HepG2 (cell line): Measurements from ENCODE around the gene BCL2. TPM values are rescaled to one million over a fixed set of nuclear protein-coding genes. Genes with fewer than 3 reads are reported as not detected.
A peak's percentile ranks its signal among the peaks of the same experiment; 100 is the strongest.

Source experiments
- ATAC-seq: fragments of 200-7000 bp; cut with Tn5 transposase; 3 replicates; pipeline ENCODE4 v1.9.1; 2020; ENCODE audit warnings: mild to moderate bottlenecking, moderate library complexity
- BruUV-seq: library from RNA; stranded (reverse); fragments of 400-500 nt; replicated peaks from 2 replicates; lab custom pipeline; 2021; lab: Mats Ljungman, UMichigan
- CTCF ChIA-PET: fragments of 300-600 bp; formaldehyde crosslinking; extraction: SDS; loops from one replicate; lab custom pipeline; 2021; ENCODE audit warnings: low total read pairs, inconsistent platforms, low intra/inter-chr PET ratio; lab: Yijun Ruan, JAX
- POLR2A ChIA-PET: fragments of 350-600 bp; sonication (Branson Sonifier 250); formaldehyde crosslinking; loops from one replicate; lab custom pipeline; 2020; ENCODE audit warnings: antibody characterized with exemption, inconsistent platforms; lab: Yijun Ruan, JAX
- DNase-seq: peaks from one replicate; pipeline ENCODE4 v3.0.0-alpha.2; 2015; ENCODE audit warnings: low spot score
- FAIRE-seq: peaks from 3 replicates; lab custom pipeline; 2011; peaks lifted over from hg19 to GRCh38; lab: Jason Lieb, UNC
- H2AFZ ChIP-seq: one replicate; pipeline ENCODE4 v1.6.1; 2011; ENCODE audit warnings: low read length, inconsistent platforms
- H3K27ac ChIP-seq: fragments of 300-600 bp; 3 replicates; pipeline ENCODE4 v1.8.0; 2011; ENCODE audit warnings: mixed run types, mild to moderate bottlenecking, mixed read lengths, low read length, inconsistent platforms; ENCODE audit not compliant: insufficient read depth; ENCODE audit errors: extremely low read length
- H3K27me3 ChIP-seq, 2 experiments: fragments of 200-600 bp in 1 of 2; 2 replicates in 1 of 2; 3 replicates in 1 of 2; pipeline versions ENCODE4 v1.6.0 to v1.8.0; 2011; ENCODE audit warnings: low read length in 2 of 2, mild to moderate bottlenecking in 2 of 2, moderate library complexity in 2 of 2, inconsistent platforms in 1 of 2; ENCODE audit not compliant: insufficient read depth in 2 of 2, control insufficient read depth in 1 of 2
- H3K36me3 ChIP-seq, 2 experiments: fragments of 200-600 bp in 1 of 2; replicated peaks in 1 of 2; 2 replicates in 1 of 2; 3 replicates in 1 of 2; pipeline versions ENCODE4 v1.5.1 to v1.8.0; 2011; ENCODE audit warnings: low read length in 2 of 2, inconsistent platforms in 1 of 2; ENCODE audit not compliant: insufficient read depth in 2 of 2, control insufficient read depth in 1 of 2
- H3K4me1 ChIP-seq: 2 replicates; pipeline ENCODE4 v1.5.1; 2012; ENCODE audit warnings: low read length, inconsistent platforms; ENCODE audit not compliant: insufficient read depth
- H3K4me2 ChIP-seq: 2 replicates; pipeline ENCODE4 v1.6.0; 2011; ENCODE audit warnings: low read depth, low read length, inconsistent platforms
- H3K4me3 ChIP-seq, 3 experiments: fragments of 200-600 bp in 1 of 3; sonication (generic), shearing (Covaris generic) in 1 of 3; replicated peaks in 1 of 3; 2 replicates each; pipeline ENCODE4 v1.5.1; 2011 to 2016; ENCODE audit warnings: low read length in 3 of 3, inconsistent platforms in 2 of 3, low read depth in 2 of 3, mild to moderate bottlenecking in 2 of 3, control low read depth in 1 of 3, mixed read lengths in 1 of 3; ENCODE audit not compliant: insufficient read depth in 1 of 3
- H3K79me2 ChIP-seq: one replicate; pipeline ENCODE4 v1.6.1; 2011; ENCODE audit warnings: low read length, inconsistent platforms; ENCODE audit not compliant: insufficient read depth
- H3K9ac ChIP-seq: 2 replicates; pipeline ENCODE4 v1.6.0; 2011; ENCODE audit warnings: mild to moderate bottlenecking, low read depth, low read length, inconsistent platforms; ENCODE audit not compliant: insufficient read depth
- H3K9me3 ChIP-seq: 2 replicates; pipeline ENCODE4 v1.5.1; 2012; ENCODE audit warnings: mild to moderate bottlenecking, low read length
- H4K20me1 ChIP-seq: 2 replicates; pipeline ENCODE4 v1.6.0; 2011; ENCODE audit warnings: inconsistent platforms, mild to moderate bottlenecking, low read length, moderate library complexity; ENCODE audit not compliant: insufficient read depth
- ATF1 ChIP-seq: IDR thresholded peaks from 2 replicates; pipeline ENCODE4 v1.6.1; 2016; ENCODE audit warnings: mild to moderate bottlenecking, control low read depth
- ATF7 ChIP-seq, 2 experiments: fragments of 450-650 bp in 1 of 2; sonication (generic) in 1 of 2; formaldehyde crosslinking in 1 of 2; IDR thresholded peaks; 2 replicates each; pipeline versions ENCODE4 v1.4.0 to v1.6.1; 2016 to 2020; ENCODE audit warnings: antibody characterized with exemption in 1 of 2, mild to moderate bottlenecking in 1 of 2, missing genetic modification reagents in 1 of 2
- CREB1 ChIP-seq, 2 experiments: fragments of 450-650 bp in 1 of 2; IDR thresholded peaks; 2 replicates each; pipeline ENCODE4 v1.6.1; 2016 to 2017; ENCODE audit warnings: control low read depth in 1 of 2, mild to moderate bottlenecking in 1 of 2, missing compliant biosample characterization in 1 of 2, missing genetic modification characterization in 1 of 2
- HNF4G ChIP-seq, 2 experiments: sonication (generic) in 1 of 2; formaldehyde crosslinking in 1 of 2; IDR thresholded peaks; 2 replicates each; pipeline versions ENCODE4 v1.4.0 to v1.6.1; 2011 to 2020; ENCODE audit warnings: borderline replicate concordance in 2 of 2, low read depth in 2 of 2, mild to moderate bottlenecking in 2 of 2, low read length in 1 of 2, missing genetic modification reagents in 1 of 2, moderate library complexity in 1 of 2
- ISL2 ChIP-seq: sonication (generic); formaldehyde crosslinking; IDR thresholded peaks from 2 replicates; pipeline ENCODE4 v1.5.0; 2020; ENCODE audit warnings: missing genetic modification reagents
- MYNN ChIP-seq: sonication (generic); formaldehyde crosslinking; IDR thresholded peaks from 2 replicates; pipeline ENCODE4 v1.4.0; 2020; ENCODE audit warnings: mild to moderate bottlenecking, low read depth, missing genetic modification reagents
- NR2F1 ChIP-seq, 2 experiments: fragments of 450-650 bp in 1 of 2; formaldehyde crosslinking in 1 of 2; IDR thresholded peaks; 2 replicates each; pipeline versions ENCODE4 v1.5.0 to v1.6.1; 2016 to 2020; ENCODE audit warnings: mild to moderate bottlenecking in 1 of 2, missing compliant biosample characterization in 1 of 2, missing genetic modification reagents in 1 of 2, moderate library complexity in 1 of 2
- RELA ChIP-seq: sonication (generic); formaldehyde crosslinking; IDR thresholded peaks from 2 replicates; pipeline ENCODE4 v1.4.0; 2020; ENCODE audit warnings: missing genetic modification reagents
- SKI ChIP-seq: fragments of 450-650 bp; IDR thresholded peaks from one replicate; pipeline ENCODE4 v1.6.1; 2018; ENCODE audit warnings: mild to moderate bottlenecking; ENCODE audit not compliant: partially characterized antibody
- SYNCRIP ChIP-seq: fragments of 200-400 bp; formaldehyde crosslinking; IDR thresholded peaks from 2 replicates; pipeline ENCODE4 v1.6.1; 2018; ENCODE audit warnings: mild to moderate bottlenecking, low read depth, low read length; ENCODE audit not compliant: insufficient read depth
- ZFAT ChIP-seq: sonication (generic); formaldehyde crosslinking; conservative IDR thresholded peaks from 2 replicates; pipeline ENCODE4 v1.8.1; 2023; ENCODE audit warnings: missing genetic modification reagents, inconsistent platforms
- WGBS: methylation state at CpG from one replicate; pipeline ENCODE4 v1.1.6; 2017; ENCODE audit warnings: low lambda C conversion rate; 5-methylcytosine and 5-hydroxymethylcytosine counted together
- in situ Hi-C: cut with HindIII; loops from 2 replicates; pipeline ENCODE4 v1.10.0; 2017; ENCODE audit warnings: low pct_unique_long_range_greater_than_20kb; ENCODE audit not compliant: extremely low pct_ligation_motif_present
- intact Hi-C: fragments of 100-400 bp; cut with micrococcal nuclease; formaldehyde crosslinking; loops from one replicate; pipeline ENCODE4 v1.10.0; 2022; ENCODE audit not compliant: unreplicated experiment
- polyA plus RNA-seq, 8 experiments: library from polyadenylated mRNA; depleted of rRNA in 3 of 8; stranded (reverse) in 7 of 8; unstranded in 1 of 8; fragments of >200 nt; fragmentation: Illumina TruSeq in 4 of 8; extraction: Trizol in 4 of 8; gene quantifications; 2 replicates each; pipeline versions ENCODE4 v1.2.1 to v1.2.3, GENCODE V29; 2011 to 2016; ENCODE audit warnings: low read depth in 4 of 8, missing spikeins in 1 of 8, mixed read lengths in 1 of 8; ENCODE audit not compliant: insufficient read depth in 1 of 8
- total RNA-seq, 5 experiments: library from RNA; depleted of rRNA; stranded (reverse); fragments of >200 nt; fragmentation: Illumina TruSeq; extraction: Trizol; gene quantifications; 2 replicates each; pipeline ENCODE4 v1.2.3, GENCODE V29; 2016; ENCODE audit warnings: low read depth in 1 of 5

BCL2 gene
- total and polyA plus RNA-seq, 2 of the 13 experiments (the other 11 are each of a cell fraction or from before 2014, with no cell fraction given), result 0.07 to 0.53 TPM

GRCh38 chr18:63098018-63098981, 221.3 kb downstream of the BCL2 start (continued):
- no peak for TF ChIP-seq ZFAT (CRISPR knock-in tag)

- 43% methylated on average over 10 of the region's 10 CpGs for WGBS
- no peak overlapping the region for H3K4me2 ChIP-seq
- ChIA-PET CTCF (no interaction called here), POLR2A (no interaction called here)
- FAIRE-seq, result no peak
- TF ChIP-seq NR2F1 (CRISPR knock-in tag; IDR thresholded peaks at IDR 0.05) (no peak), SKI (no peak), ATF7 (IDR thresholded peaks at IDR 0.05) (peak; percentile 94), ATF7 (CRISPR knock-in tag; IDR thresholded peaks at IDR 0.05) (no peak), HNF4G (IDR thresholded peaks at IDR 0.05; ENCODE audit: borderline replicate concordance, low read depth, low read length) (no peak), HNF4G (CRISPR knock-in tag; IDR thresholded peaks at IDR 0.05; ENCODE audit: borderline replicate concordance, low read depth) (no peak), ATF1 (CRISPR knock-in tag) (no peak), RELA (CRISPR knock-in tag) (no peak), CREB1 (IDR thresholded peaks at IDR 0.05) (peak; percentile 91), CREB1 (CRISPR knock-in tag; IDR thresholded peaks at IDR 0.05) (no peak), ISL2 (CRISPR knock-in tag) (no peak), SYNCRIP (no peak), MYNN (no peak)
- peaks cover 0 to 1% of the 10 kb centered on the region in 2 experiments; a peak in 2 of 5 replicates for H3K27me3 ChIP-seq
- H4K20me1 ChIP-seq, result no peaks in the 10 kb centered on the region
- H3K36me3 ChIP-seq, result no peaks in the 10 kb centered on the region
- H3K79me2 ChIP-seq, result no peaks in the 10 kb centered on the region
- no TSS peak for BruUV-seq
- H3K9ac ChIP-seq, result no peak overlapping the region
- ATAC-seq, result no peak
- intact Hi-C loops (no loop called here), in situ Hi-C loops (no loop called here)
- no peaks in the 10 kb centered on the region for H3K9me3 ChIP-seq
- H2AFZ ChIP-seq, result no peak overlapping the region
- DNase-seq, result no peak
- H3K4me1 ChIP-seq, result no peaks in the 10 kb centered on the region
- no peak overlapping the region for H3K4me3 ChIP-seq
- no peak overlapping the region for H3K27ac ChIP-seq
Measured at GRCh38 chr18:63097178-63097577, 222.4 kb downstream of the BCL2 start.
